HG03575 (cell line): Measurements from ENCODE around the gene SLC1A5.
"Not testable (repeated sequence)": the region's sequence is repeated elsewhere in the genome, so short reads cannot be mapped to it uniquely, and the experiment has no call there.

Experiments
- ATAC-seq: cut with Tn5 transposase; IDR thresholded peaks from one replicate; pipeline ENCODE4 v1.9.1; 2021; ENCODE audit not compliant: unreplicated experiment, insufficient number of reproducible peaks, low FRiP score; ENCODE audit errors: extremely low read depth

Gene SLC1A5

DNA sequence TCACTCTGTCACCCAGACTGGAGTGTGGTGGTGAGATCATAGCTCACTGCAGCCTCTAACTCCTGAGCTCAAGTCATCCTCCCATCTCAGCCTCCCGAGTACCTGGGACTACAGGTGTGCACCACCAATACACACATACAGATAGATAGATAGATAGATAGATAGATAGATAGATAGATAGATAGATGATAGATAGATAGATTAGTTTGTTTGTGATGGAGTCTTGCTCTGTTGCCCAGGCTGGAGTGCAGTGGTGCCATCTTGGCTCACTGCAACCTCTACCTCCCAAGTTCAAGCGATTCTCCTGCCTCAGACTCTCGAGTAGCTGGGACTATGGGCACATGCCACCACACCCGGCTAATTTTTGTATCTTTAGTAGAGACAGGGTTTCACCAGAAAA, 16.0 kb upstream of the SLC1A5 start:
- ATAC-seq: not testable (repeated sequence)

GRCh38 chr19:46803555-46803954, 15.2 kb upstream of the SLC1A5 start:
- no peak for ATAC-seq

DNA sequence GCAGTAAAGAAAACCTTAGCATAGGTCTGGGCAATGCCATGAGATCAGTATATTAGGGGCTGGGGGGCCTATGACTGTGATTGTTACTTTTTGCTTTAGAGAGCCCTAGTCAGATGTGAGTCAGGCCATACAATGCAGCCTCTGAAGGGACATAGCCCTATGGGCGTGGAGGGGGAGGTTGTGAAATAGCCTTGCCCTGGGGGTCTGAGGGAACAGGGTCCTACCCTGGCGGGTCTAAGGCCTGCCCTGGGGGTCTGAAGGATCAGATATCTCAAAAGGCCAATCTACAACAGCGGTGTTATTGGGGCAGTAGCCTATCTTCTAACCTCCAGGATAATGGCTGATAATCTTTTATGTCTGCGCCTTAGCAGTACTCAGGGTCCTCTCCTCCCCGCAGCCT, 13.8 kb upstream of the SLC1A5 start:
- ATAC-seq: no peak

GRCh38 chr19:46798713-46799112, 10.3 kb upstream of the SLC1A5 start:
- no peak for ATAC-seq

- ATAC-seq: no peak
Measured at GRCh38 chr19:46797881-46798280, 9.5 kb upstream of the SLC1A5 start.

- no peak for ATAC-seq
Measured at GRCh38 chr19:46791944-46792343, 3.5 kb upstream of the SLC1A5 start.

- no peak for ATAC-seq
Measured at GRCh38 chr19:46789371-46789770, 977 bp upstream of the SLC1A5 start.

DNA sequence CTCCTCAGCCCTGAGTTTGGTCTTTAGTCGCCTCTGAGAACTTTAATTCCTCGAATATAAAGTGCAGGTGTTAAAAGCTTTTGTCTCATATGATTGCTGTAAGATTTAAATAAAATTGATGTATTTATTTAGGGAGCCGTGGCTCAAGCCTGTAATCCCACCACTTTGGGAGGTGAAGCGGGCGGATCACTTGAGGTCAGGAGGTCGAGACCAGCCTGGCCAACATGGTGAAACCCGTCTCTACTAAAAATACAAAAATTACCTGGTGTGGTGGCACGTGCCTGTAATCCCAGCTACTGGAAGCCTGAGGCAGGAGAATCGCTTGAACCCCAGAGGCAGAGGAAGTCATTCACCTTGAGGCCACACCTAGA, 559 bp upstream of the SLC1A5 start:
- no peak for ATAC-seq

- ATAC-seq: no peak
Measured at GRCh38 chr19:46787331-46788261, 798 bp downstream of the SLC1A5 start.

- ATAC-seq: no peak
Measured at GRCh38 chr19:46787040-46787330, 1.4 kb downstream of the SLC1A5 start.

- ATAC-seq: no peak
Measured at GRCh38 chr19:46786236-46787039, 2.0 kb downstream of the SLC1A5 start.

GRCh38 chr19:46785980-46786235, 2.5 kb downstream of the SLC1A5 start:
- no peak for ATAC-seq

GRCh38 chr19:46785054-46785979, 3.1 kb downstream of the SLC1A5 start:
- ATAC-seq: no peak

- ATAC-seq: no peak
Measured at GRCh38 chr19:46784262-46785053, 3.9 kb downstream of the SLC1A5 start.

- ATAC-seq: no peak
Measured at GRCh38 chr19:46783670-46784069, 4.7 kb downstream of the SLC1A5 start.

- no peak for ATAC-seq
Measured at GRCh38 chr19:46782355-46783019, 5.9 kb downstream of the SLC1A5 start.

GRCh38 chr19:46777956-46778645, 10.3 kb downstream of the SLC1A5 start:
- not testable (repeated sequence) for ATAC-seq
